Mesothelial cell of epicardium (in vitro differentiated cells): ENCODE data around the gene FCN3. TPM values are rescaled to one million over a fixed set of nuclear protein-coding genes. Genes with fewer than 3 reads are reported as not detected.
A peak's percentile ranks its signal among the peaks of the same experiment; 100 is the strongest.

Experiments used
- DNase-seq, 2 experiments: peaks; one replicate each; pipeline ENCODE4 v3.0.0; 2021; ENCODE audit warnings: low spot score in 2 of 2; ENCODE audit not compliant: unreplicated experiment in 2 of 2
- H3K27ac Mint-ChIP-seq: 2 replicates; pipeline ENCODE4 v1.8.0; 2021; ENCODE audit warnings: mixed read lengths
- H3K27me3 Mint-ChIP-seq: 2 replicates; pipeline ENCODE4 v1.8.0; 2021; ENCODE audit warnings: low read depth, mixed read lengths
- H3K36me3 Mint-ChIP-seq: 2 replicates; pipeline ENCODE4 v1.8.0; 2021; ENCODE audit warnings: mixed read lengths
- H3K4me1 Mint-ChIP-seq: 2 replicates; pipeline ENCODE4 v1.8.0; 2021; ENCODE audit warnings: mixed read lengths
- H3K4me3 Mint-ChIP-seq: 2 replicates; pipeline ENCODE4 v1.8.0; 2021; ENCODE audit warnings: mild to moderate bottlenecking, moderate library complexity, mixed read lengths
- H3K9me3 Mint-ChIP-seq: 2 replicates; pipeline ENCODE4 v1.8.0; 2021; ENCODE audit warnings: mixed read lengths
- CTCF ChIP-seq: fragments of 200-600 bp; sonication (generic); IDR thresholded peaks from one replicate; pipeline ENCODE4 v1.5.0; 2021; ENCODE audit warnings: antibody characterized with exemption; ENCODE audit not compliant: unreplicated experiment
- total RNA-seq: library from RNA; stranded (reverse); gene quantifications from 3 replicates; pipeline ENCODE4 v1.2.1, GENCODE V29; 2021

The FCN3 gene
- total RNA-seq, 1 donor from 2014 or later = 0.22 TPM

- Mint-ChIP-seq H3K27me3 (peaks cover 35% of the 10 kb centered on the region), H3K36me3 (peaks cover 1% of the 10 kb centered on the region), H3K27ac (no peak overlapping the region), H3K4me3 (no peak overlapping the region), H3K9me3 (no peaks in the 10 kb centered on the region), H3K4me1 (peaks cover 14% of the 10 kb centered on the region)
- TF ChIP-seq CTCF = no peak
- DNase-seq = no peak
Measured at GRCh38 chr1:27358928-27359313, 15.7 kb downstream of the FCN3 start.

- DNase-seq = no peak
- Mint-ChIP-seq H3K9me3 (no peaks in the 10 kb centered on the region), H3K27ac (no peak overlapping the region), H3K4me3 (no peak overlapping the region), H3K36me3 (peaks cover 1% of the 10 kb centered on the region), H3K4me1 (peaks cover 14% of the 10 kb centered on the region), H3K27me3 (peaks cover 35% of the 10 kb centered on the region)
- TF ChIP-seq CTCF = no peak
Measured at GRCh38 chr1:27358038-27358927, 16.3 kb downstream of the FCN3 start.

- TF ChIP-seq CTCF = peak; percentile 100
- no peaks in the 10 kb centered on the region for H3K9me3 Mint-ChIP-seq
- H3K4me3 Mint-ChIP-seq = peak overlapping the region; percentile 6
- DNase-seq = peak; percentile 72 to 90
- peaks cover 14% of the 10 kb centered on the region for H3K4me1 Mint-ChIP-seq
- no peaks in the 10 kb centered on the region for H3K36me3 Mint-ChIP-seq
- no peak overlapping the region for H3K27ac Mint-ChIP-seq
- H3K27me3 Mint-ChIP-seq = peaks cover 35% of the 10 kb centered on the region
Measured at GRCh38 chr1:27357281-27358037, 17.2 kb downstream of the FCN3 start.

- Mint-ChIP-seq H3K27me3 (peaks cover 35% of the 10 kb centered on the region), H3K36me3 (no peaks in the 10 kb centered on the region), H3K27ac (no peak overlapping the region), H3K9me3 (no peaks in the 10 kb centered on the region), H3K4me3 (no peak overlapping the region), H3K4me1 (peaks cover 15% of the 10 kb centered on the region)
- DNase-seq = no peak
- no peak for TF ChIP-seq CTCF
Measured at GRCh38 chr1:27356619-27357280, 17.9 kb downstream of the FCN3 start.

- Mint-ChIP-seq H3K27ac (no peak overlapping the region), H3K9me3 (no peaks in the 10 kb centered on the region), H3K36me3 (no peaks in the 10 kb centered on the region), H3K27me3 (peaks cover 34% of the 10 kb centered on the region), H3K4me1 (peaks cover 20% of the 10 kb centered on the region), H3K4me3 (no peak overlapping the region)
- DNase-seq = no peak
- TF ChIP-seq CTCF = no peak
Measured at GRCh38 chr1:27356277-27356618, 18.4 kb downstream of the FCN3 start.
